K562 (cell line): ENCODE data around the gene CHPF2. TPM values are rescaled to one million over a fixed set of nuclear protein-coding genes. Genes with fewer than 3 reads are reported as not detected.
A peak's percentile ranks its signal among the peaks of the same experiment; 100 is the strongest.

ENCODE experiments used
- CBX3 ChIP-seq, 2 experiments: IDR thresholded peaks; 1 replicate in 1 of 2; 2 replicates in 1 of 2; pipeline ENCODE4 v1.6.1; 2012; ENCODE audit warnings: inconsistent platforms in 2 of 2, low read length in 2 of 2, borderline replicate concordance in 1 of 2, control low read depth in 1 of 2
- GTF2E2 ChIP-seq: fragments of 200-800 bp; sonication (Bioruptor generic); IDR thresholded peaks from 2 replicates; pipeline ENCODE4 v1.6.1; 2016; ENCODE audit warnings: missing genetic modification characterization, missing compliant biosample characterization
- HLTF ChIP-seq: fragments of 450-650 bp; IDR thresholded peaks from 2 replicates; pipeline ENCODE4 v1.6.1; 2016
- MXI1 ChIP-seq: IDR thresholded peaks from 2 replicates; pipeline ENCODE4 v1.6.1; 2011; ENCODE audit warnings: low read depth, mild to moderate bottlenecking, improper control_type of control experiment, low read length
- PHF20 ChIP-seq: fragments of 450-650 bp; IDR thresholded peaks from 2 replicates; pipeline ENCODE4 v1.6.1; 2018; ENCODE audit not compliant: partially characterized antibody
- POLR2A ChIP-seq: fragments of 450-650 bp; conservative IDR thresholded peaks from 2 replicates; pipeline ENCODE4 v1.6.1; 2016
- SPI1 ChIP-seq: IDR thresholded peaks from 2 replicates; pipeline ENCODE4 v1.6.1; 2011; ENCODE audit warnings: low read depth, low read length, control low read depth, borderline replicate concordance
- SUPT5H ChIP-seq: fragments of 450-650 bp; IDR thresholded peaks from 2 replicates; pipeline ENCODE4 v1.6.1; 2016
- TGIF2 ChIP-seq: sonication (generic); formaldehyde crosslinking; IDR thresholded peaks from 2 replicates; pipeline ENCODE4 v1.8.1; 2022; ENCODE audit warnings: mild to moderate bottlenecking, missing genetic modification reagents, moderate library complexity
- ZSCAN29 ChIP-seq: fragments of 450-650 bp; IDR thresholded peaks from 2 replicates; pipeline ENCODE4 v1.6.1; 2017
- polyA plus RNA-seq, 8 experiments: library from polyadenylated mRNA; depleted of rRNA in 4 of 8; stranded (reverse) in 5 of 8; unstranded in 3 of 8; fragments of >200 nt; fragmentation: Nextera tagmentation in 2 of 8; fragmentation: Illumina TruSeq in 1 of 8; extraction: Ambion mirVana in 2 of 8; extraction: Trizol in 1 of 8; gene quantifications; 2 replicates each; pipeline versions ENCODE4 v1.2.1 to v1.2.3, GENCODE V29; 2011 to 2014; ENCODE audit warnings: inconsistent platforms in 1 of 8, missing spikeins in 1 of 8
- total RNA-seq, 7 experiments: library from RNA; depleted of rRNA in 6 of 7; stranded (reverse); fragments of >200 nt in 6 of 7; fragmentation: Illumina TruSeq in 2 of 7; extraction: Trizol in 2 of 7; gene quantifications; 2 replicates each; pipeline versions ENCODE4 v1.2.1 to v1.2.3, GENCODE V29; 2011 to 2021; ENCODE audit warnings: low replicate concordance in 1 of 7
- TF ChIP-seq, protein P1 (sequence below), 2 experiments: fragments of 150-350 bp in 1 of 2; IDR thresholded peaks; 2 replicates each; pipeline ENCODE4 v1.6.1; 2012 to 2016; ENCODE audit warnings: low read depth in 2 of 2, low read length in 2 of 2, mild to moderate bottlenecking in 1 of 2, moderate library complexity in 1 of 2
- TF ChIP-seq, protein P2 (sequence below): fragments of 250-450 bp; sonication (Bioruptor Pico); IDR thresholded peaks from 2 replicates; pipeline ENCODE4 v1.4.0; 2020
- TF ChIP-seq, protein P3 (sequence below): fragments of 450-650 bp; IDR thresholded peaks from 2 replicates; pipeline ENCODE4 v1.6.1; 2014; ENCODE audit warnings: low read depth, mild to moderate bottlenecking, moderate library complexity, borderline replicate concordance
- TF ChIP-seq, protein P4 (sequence below): fragments of 250-450 bp; sonication (Bioruptor Pico); IDR thresholded peaks from 2 replicates; pipeline ENCODE4 v1.4.0; 2020; ENCODE audit warnings: mild to moderate bottlenecking, moderate library complexity, borderline replicate concordance
- TF ChIP-seq, protein P5 (sequence below): sonication (generic); formaldehyde crosslinking; IDR thresholded peaks from 2 replicates; pipeline ENCODE4 v1.8.1; 2023; ENCODE audit warnings: mild to moderate bottlenecking, missing genetic modification reagents, moderate library complexity
- TF ChIP-seq, protein P6 (sequence below): fragments of 450-650 bp; conservative IDR thresholded peaks from 2 replicates; pipeline ENCODE4 v1.6.1; 2016; ENCODE audit warnings: missing genetic modification characterization, low read depth, mild to moderate bottlenecking, missing compliant biosample characterization, moderate library complexity

The CHPF2 gene
- total and polyA plus RNA-seq, 9 of the 15 experiments (the other 6 are each of a cell fraction or from before 2014, with no cell fraction given), result 0.08 to 32.8 (median 10.5) TPM

DNA sequence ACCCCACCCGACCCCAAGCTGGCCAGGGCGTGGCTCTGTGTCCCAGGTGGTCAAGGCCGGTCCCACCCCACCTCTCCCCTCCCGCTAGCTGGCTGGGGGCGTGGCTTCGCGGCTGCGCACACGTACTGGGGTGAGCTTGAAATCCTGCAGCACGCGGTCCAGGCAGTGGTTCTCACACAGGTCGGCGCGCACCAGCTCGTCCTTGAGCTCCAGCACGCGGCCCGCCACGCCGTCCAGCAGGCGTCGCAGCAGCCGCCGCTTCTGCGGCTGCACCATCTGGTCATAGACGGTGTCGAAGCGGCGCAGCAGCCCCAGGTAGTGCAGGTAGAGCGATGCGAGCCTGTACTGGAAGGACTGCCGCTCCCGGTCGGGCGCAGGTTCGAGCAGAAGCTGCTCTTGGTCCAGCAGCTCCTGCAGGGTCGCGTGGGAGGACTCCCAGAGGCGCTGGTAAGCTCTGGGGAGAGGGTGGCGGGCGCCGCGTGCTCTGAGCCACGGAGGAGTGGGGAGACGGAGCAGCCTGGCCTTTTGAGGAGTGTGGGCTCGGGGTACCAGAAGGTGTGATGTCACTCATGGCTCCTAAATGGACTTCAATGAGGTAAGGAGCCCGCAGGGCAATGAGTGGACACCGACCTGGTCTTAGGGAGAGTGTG, 27.8 kb upstream of the CHPF2 start (continued):
- TF ChIP-seq, protein P1, sequence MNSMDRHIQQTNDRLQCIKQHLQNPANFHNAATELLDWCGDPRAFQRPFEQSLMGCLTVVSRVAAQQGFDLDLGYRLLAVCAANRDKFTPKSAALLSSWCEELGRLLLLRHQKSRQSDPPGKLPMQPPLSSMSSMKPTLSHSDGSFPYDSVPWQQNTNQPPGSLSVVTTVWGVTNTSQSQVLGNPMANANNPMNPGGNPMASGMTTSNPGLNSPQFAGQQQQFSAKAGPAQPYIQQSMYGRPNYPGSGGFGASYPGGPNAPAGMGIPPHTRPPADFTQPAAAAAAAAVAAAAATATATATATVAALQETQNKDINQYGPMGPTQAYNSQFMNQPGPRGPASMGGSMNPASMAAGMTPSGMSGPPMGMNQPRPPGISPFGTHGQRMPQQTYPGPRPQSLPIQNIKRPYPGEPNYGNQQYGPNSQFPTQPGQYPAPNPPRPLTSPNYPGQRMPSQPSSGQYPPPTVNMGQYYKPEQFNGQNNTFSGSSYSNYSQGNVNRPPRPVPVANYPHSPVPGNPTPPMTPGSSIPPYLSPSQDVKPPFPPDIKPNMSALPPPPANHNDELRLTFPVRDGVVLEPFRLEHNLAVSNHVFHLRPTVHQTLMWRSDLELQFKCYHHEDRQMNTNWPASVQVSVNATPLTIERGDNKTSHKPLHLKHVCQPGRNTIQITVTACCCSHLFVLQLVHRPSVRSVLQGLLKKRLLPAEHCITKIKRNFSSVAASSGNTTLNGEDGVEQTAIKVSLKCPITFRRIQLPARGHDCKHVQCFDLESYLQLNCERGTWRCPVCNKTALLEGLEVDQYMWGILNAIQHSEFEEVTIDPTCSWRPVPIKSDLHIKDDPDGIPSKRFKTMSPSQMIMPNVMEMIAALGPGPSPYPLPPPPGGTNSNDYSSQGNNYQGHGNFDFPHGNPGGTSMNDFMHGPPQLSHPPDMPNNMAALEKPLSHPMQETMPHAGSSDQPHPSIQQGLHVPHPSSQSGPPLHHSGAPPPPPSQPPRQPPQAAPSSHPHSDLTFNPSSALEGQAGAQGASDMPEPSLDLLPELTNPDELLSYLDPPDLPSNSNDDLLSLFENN (IDR thresholded peaks at IDR 0.05; ENCODE audit: low read depth in 2 of 2, low read length in 2 of 2), result no peak
- TF ChIP-seq CBX3 (IDR thresholded peaks at IDR 0.05; ENCODE audit: borderline replicate concordance in 1 of 2, low read length in 2 of 2) (peak in 1 of 2 experiments; percentile 83; a peak in 1 of 3 replicates), MXI1 (no peak), SPI1 (no peak), POLR2A (no peak), HLTF (no peak), ZSCAN29 (no peak), PHF20 (no peak), TGIF2 (CRISPR knock-in tag) (no peak), GTF2E2 (tag) (no peak), SUPT5H (no peak)
- TF ChIP-seq, protein P2, sequence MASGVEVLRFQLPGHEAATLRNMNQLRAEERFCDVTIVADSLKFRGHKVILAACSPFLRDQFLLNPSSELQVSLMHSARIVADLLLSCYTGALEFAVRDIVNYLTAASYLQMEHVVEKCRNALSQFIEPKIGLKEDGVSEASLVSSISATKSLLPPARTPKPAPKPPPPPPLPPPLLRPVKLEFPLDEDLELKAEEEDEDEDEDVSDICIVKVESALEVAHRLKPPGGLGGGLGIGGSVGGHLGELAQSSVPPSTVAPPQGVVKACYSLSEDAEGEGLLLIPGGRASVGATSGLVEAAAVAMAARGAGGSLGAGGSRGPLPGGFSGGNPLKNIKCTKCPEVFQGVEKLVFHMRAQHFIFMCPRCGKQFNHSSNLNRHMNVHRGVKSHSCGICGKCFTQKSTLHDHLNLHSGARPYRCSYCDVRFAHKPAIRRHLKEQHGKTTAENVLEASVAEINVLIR (CRISPR knock-in tag), result no peak
- TF ChIP-seq, protein P3, sequence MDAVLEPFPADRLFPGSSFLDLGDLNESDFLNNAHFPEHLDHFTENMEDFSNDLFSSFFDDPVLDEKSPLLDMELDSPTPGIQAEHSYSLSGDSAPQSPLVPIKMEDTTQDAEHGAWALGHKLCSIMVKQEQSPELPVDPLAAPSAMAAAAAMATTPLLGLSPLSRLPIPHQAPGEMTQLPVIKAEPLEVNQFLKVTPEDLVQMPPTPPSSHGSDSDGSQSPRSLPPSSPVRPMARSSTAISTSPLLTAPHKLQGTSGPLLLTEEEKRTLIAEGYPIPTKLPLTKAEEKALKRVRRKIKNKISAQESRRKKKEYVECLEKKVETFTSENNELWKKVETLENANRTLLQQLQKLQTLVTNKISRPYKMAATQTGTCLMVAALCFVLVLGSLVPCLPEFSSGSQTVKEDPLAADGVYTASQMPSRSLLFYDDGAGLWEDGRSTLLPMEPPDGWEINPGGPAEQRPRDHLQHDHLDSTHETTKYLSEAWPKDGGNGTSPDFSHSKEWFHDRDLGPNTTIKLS, result no peak
- TF ChIP-seq, protein P4, sequence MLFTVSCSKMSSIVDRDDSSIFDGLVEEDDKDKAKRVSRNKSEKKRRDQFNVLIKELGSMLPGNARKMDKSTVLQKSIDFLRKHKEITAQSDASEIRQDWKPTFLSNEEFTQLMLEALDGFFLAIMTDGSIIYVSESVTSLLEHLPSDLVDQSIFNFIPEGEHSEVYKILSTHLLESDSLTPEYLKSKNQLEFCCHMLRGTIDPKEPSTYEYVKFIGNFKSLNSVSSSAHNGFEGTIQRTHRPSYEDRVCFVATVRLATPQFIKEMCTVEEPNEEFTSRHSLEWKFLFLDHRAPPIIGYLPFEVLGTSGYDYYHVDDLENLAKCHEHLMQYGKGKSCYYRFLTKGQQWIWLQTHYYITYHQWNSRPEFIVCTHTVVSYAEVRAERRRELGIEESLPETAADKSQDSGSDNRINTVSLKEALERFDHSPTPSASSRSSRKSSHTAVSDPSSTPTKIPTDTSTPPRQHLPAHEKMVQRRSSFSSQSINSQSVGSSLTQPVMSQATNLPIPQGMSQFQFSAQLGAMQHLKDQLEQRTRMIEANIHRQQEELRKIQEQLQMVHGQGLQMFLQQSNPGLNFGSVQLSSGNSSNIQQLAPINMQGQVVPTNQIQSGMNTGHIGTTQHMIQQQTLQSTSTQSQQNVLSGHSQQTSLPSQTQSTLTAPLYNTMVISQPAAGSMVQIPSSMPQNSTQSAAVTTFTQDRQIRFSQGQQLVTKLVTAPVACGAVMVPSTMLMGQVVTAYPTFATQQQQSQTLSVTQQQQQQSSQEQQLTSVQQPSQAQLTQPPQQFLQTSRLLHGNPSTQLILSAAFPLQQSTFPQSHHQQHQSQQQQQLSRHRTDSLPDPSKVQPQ (CRISPR knock-in tag), result no peak
- TF ChIP-seq, protein P5, sequence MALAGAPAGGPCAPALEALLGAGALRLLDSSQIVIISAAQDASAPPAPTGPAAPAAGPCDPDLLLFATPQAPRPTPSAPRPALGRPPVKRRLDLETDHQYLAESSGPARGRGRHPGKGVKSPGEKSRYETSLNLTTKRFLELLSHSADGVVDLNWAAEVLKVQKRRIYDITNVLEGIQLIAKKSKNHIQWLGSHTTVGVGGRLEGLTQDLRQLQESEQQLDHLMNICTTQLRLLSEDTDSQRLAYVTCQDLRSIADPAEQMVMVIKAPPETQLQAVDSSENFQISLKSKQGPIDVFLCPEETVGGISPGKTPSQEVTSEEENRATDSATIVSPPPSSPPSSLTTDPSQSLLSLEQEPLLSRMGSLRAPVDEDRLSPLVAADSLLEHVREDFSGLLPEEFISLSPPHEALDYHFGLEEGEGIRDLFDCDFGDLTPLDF (CRISPR knock-in tag), result no peak
- TF ChIP-seq, protein P6, sequence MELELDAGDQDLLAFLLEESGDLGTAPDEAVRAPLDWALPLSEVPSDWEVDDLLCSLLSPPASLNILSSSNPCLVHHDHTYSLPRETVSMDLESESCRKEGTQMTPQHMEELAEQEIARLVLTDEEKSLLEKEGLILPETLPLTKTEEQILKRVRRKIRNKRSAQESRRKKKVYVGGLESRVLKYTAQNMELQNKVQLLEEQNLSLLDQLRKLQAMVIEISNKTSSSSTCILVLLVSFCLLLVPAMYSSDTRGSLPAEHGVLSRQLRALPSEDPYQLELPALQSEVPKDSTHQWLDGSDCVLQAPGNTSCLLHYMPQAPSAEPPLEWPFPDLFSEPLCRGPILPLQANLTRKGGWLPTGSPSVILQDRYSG, result no peak
